Panc1 (cell line): Measurements from ENCODE around the gene LHX2. TPM values are rescaled to one million over a fixed set of nuclear protein-coding genes. Genes with fewer than 3 reads are reported as not detected.
A peak's percentile ranks its signal among the peaks of the same experiment; 100 is the strongest.

ENCODE experiments used
- ATAC-seq: fragments of 200-7000 bp; cut with Tn5 transposase; 2 replicates; pipeline ENCODE4 v1.9.1; 2020; ENCODE audit warnings: mild to moderate bottlenecking, moderate library complexity
- BruUV-seq: library from RNA; stranded (reverse); fragments of 400-500 nt; replicated peaks from 2 replicates; lab custom pipeline; 2021; lab: Mats Ljungman, UMichigan
- CTCF ChIA-PET: fragments of 300-600 bp; sonication (Branson Sonifier 250); formaldehyde crosslinking; loops from one replicate; lab custom pipeline; 2022; ENCODE audit warnings: antibody characterized with exemption; lab: Charles Lee
- POLR2A ChIA-PET: fragments of 300-600 bp; sonication (Branson Sonifier 250); formaldehyde crosslinking; loops from one replicate; lab custom pipeline; 2022; ENCODE audit warnings: antibody characterized with exemption; lab: Charles Lee
- DNase-seq: peaks from one replicate; pipeline ENCODE4 v3.0.0-alpha.2; 2010; ENCODE audit warnings: low read depth, low spot score
- H3K27ac ChIP-seq: 2 replicates; pipeline ENCODE4 v1.5.1; 2011; ENCODE audit warnings: mild to moderate bottlenecking, low read length, inconsistent platforms
- H3K27me3 ChIP-seq: fragments of 200-500 bp; sonication (Bioruptor generic); 2 replicates; pipeline ENCODE4 v1.6.0; 2014; ENCODE audit warnings: low read length, inconsistent platforms; ENCODE audit not compliant: control insufficient read depth, insufficient read depth
- H3K36me3 ChIP-seq: fragments of 200-500 bp; sonication (Bioruptor generic); 2 replicates; pipeline ENCODE4 v1.5.1; 2014; ENCODE audit warnings: inconsistent platforms, mild to moderate bottlenecking, low read length, moderate library complexity; ENCODE audit not compliant: control insufficient read depth, insufficient read depth
- H3K4me1 ChIP-seq: 2 replicates; pipeline ENCODE4 v1.5.1; 2011; ENCODE audit warnings: inconsistent platforms, mild to moderate bottlenecking, low read length, moderate library complexity; ENCODE audit not compliant: control insufficient read depth, insufficient read depth
- H3K4me3 ChIP-seq, 2 experiments: 2 replicates each; pipeline ENCODE4 v1.5.1; 2011 to 2012; ENCODE audit warnings: low read depth in 2 of 2, low read length in 2 of 2, mild to moderate bottlenecking in 2 of 2, inconsistent platforms in 1 of 2, moderate library complexity in 1 of 2
- H3K9me3 ChIP-seq: fragments of 200-500 bp; sonication (Bioruptor generic); 2 replicates; pipeline ENCODE4 v1.5.1; 2014; ENCODE audit warnings: low read depth, mild to moderate bottlenecking, inconsistent platforms, low read length, moderate library complexity; ENCODE audit not compliant: control insufficient read depth, insufficient read depth
- POLR2AphosphoS5 ChIP-seq: IDR thresholded peaks from 2 replicates; pipeline ENCODE4 v1.6.1; 2012; ENCODE audit warnings: mild to moderate bottlenecking, low read depth, low read length, moderate library complexity
- SIN3A ChIP-seq: IDR thresholded peaks from 2 replicates; pipeline ENCODE4 v1.6.1; 2012; ENCODE audit warnings: low read depth, mild to moderate bottlenecking, low read length, moderate library complexity, borderline replicate concordance; ENCODE audit not compliant: insufficient read depth
- TCF7L2 ChIP-seq: IDR thresholded peaks from 2 replicates; pipeline ENCODE4 v1.6.1; 2011; ENCODE audit warnings: mild to moderate bottlenecking, low read depth, low read length, inconsistent platforms
- in situ Hi-C: cut with HindIII; loops from 2 replicates; pipeline ENCODE4 v1.10.0; 2016; ENCODE audit warnings: low sequenced_read_pairs, low pct_unique_long_range_greater_than_20kb
- intact Hi-C: fragments of 100-400 bp; cut with micrococcal nuclease; formaldehyde crosslinking; loops from one replicate; pipeline ENCODE4 v1.10.0; 2022; ENCODE audit not compliant: unreplicated experiment
- total RNA-seq: library from RNA; stranded (reverse); gene quantifications from one replicate; pipeline ENCODE4 v1.2.1, GENCODE V29; 2021; ENCODE audit not compliant: unreplicated experiment
- TF ChIP-seq, protein P1 (sequence below), 2 experiments: IDR thresholded peaks; 2 replicates each; pipeline ENCODE4 v1.6.1; 2011 to 2012; ENCODE audit warnings: low read depth in 2 of 2, control low read depth in 1 of 2, low read length in 1 of 2, mild to moderate bottlenecking in 1 of 2, moderate library complexity in 1 of 2; ENCODE audit not compliant: insufficient read depth in 1 of 2
- TF ChIP-seq, protein P2 (sequence below): fragments of 450-650 bp; IDR thresholded peaks from 2 replicates; pipeline ENCODE4 v1.5.1; 2017; ENCODE audit warnings: mild to moderate bottlenecking

The LHX2 gene
- total RNA-seq, 1 experiment from 2014 or later, result 0.36 TPM

DNA sequence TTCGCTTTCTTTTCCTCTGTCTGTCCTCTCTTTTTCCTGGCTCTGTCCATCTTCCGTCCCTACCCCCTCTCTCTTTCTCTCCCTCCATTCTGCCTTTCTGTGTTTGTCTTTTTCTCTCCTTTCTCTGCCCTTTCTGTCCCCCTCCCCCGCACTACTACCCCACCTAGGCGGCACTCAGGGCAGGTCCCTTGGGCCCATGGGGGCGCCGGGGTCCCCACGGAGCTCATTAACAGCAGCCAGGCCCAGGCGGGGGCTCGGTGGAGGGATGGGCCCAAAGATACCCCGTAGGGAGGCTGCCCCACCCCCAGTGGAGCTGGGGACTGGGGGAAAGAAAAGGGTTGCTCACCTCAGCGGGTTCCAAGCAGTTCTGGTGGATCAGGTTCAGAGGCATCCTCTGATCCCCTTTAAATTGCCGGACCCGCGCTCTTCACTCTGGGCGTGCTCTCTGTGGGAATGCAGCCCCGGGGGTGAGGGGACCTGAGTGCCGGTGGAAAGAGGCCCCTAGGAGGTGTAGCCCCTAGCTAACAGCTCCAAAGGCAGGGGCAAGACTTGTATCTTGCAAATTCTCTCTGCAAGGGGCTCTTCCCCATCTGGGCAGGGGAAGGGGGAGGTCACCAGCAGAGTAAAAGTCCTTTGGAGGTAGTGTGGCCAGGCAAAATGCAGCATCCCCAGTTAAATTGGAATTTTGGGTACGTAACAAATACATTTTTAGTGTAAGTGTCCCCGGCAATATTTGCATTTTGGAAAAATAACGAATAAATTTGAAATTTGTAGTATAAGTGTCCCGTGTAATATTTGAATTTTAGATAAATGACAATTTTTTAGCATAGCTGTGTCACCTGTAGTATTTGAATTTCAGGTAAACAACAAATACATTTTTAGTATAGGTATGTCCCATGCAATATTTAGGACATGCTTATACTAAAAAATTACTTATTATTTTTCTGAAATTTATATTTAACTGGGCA is 7.4 kb downstream of the LHX2 start:
- no peaks in the 10 kb centered on the region for H3K27me3 ChIP-seq
- 0 out of 2 replicates have a peak, but pooled peaks cover 5% of the 10 kb centered on the region for H3K4me1 ChIP-seq
- peak overlapping the region; percentile 33 to 48 for H3K4me3 ChIP-seq
- no peaks in the 10 kb centered on the region for H3K36me3 ChIP-seq
- no peak for DNase-seq
- TF ChIP-seq TCF7L2, result no peak
- no peak for TF ChIP-seq POLR2AphosphoS5
- TF ChIP-seq, protein P1, sequence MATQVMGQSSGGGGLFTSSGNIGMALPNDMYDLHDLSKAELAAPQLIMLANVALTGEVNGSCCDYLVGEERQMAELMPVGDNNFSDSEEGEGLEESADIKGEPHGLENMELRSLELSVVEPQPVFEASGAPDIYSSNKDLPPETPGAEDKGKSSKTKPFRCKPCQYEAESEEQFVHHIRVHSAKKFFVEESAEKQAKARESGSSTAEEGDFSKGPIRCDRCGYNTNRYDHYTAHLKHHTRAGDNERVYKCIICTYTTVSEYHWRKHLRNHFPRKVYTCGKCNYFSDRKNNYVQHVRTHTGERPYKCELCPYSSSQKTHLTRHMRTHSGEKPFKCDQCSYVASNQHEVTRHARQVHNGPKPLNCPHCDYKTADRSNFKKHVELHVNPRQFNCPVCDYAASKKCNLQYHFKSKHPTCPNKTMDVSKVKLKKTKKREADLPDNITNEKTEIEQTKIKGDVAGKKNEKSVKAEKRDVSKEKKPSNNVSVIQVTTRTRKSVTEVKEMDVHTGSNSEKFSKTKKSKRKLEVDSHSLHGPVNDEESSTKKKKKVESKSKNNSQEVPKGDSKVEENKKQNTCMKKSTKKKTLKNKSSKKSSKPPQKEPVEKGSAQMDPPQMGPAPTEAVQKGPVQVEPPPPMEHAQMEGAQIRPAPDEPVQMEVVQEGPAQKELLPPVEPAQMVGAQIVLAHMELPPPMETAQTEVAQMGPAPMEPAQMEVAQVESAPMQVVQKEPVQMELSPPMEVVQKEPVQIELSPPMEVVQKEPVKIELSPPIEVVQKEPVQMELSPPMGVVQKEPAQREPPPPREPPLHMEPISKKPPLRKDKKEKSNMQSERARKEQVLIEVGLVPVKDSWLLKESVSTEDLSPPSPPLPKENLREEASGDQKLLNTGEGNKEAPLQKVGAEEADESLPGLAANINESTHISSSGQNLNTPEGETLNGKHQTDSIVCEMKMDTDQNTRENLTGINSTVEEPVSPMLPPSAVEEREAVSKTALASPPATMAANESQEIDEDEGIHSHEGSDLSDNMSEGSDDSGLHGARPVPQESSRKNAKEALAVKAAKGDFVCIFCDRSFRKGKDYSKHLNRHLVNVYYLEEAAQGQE (IDR thresholded peaks at IDR 0.05; ENCODE audit: insufficient read depth in 1 of 2, low read depth in 2 of 2, low read length in 1 of 2), result no peak
- no peak for TF ChIP-seq SIN3A
- TF ChIP-seq, protein P2, sequence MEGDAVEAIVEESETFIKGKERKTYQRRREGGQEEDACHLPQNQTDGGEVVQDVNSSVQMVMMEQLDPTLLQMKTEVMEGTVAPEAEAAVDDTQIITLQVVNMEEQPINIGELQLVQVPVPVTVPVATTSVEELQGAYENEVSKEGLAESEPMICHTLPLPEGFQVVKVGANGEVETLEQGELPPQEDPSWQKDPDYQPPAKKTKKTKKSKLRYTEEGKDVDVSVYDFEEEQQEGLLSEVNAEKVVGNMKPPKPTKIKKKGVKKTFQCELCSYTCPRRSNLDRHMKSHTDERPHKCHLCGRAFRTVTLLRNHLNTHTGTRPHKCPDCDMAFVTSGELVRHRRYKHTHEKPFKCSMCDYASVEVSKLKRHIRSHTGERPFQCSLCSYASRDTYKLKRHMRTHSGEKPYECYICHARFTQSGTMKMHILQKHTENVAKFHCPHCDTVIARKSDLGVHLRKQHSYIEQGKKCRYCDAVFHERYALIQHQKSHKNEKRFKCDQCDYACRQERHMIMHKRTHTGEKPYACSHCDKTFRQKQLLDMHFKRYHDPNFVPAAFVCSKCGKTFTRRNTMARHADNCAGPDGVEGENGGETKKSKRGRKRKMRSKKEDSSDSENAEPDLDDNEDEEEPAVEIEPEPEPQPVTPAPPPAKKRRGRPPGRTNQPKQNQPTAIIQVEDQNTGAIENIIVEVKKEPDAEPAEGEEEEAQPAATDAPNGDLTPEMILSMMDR, result no peak
- H3K9me3 ChIP-seq, result no peaks in the 10 kb centered on the region
- in situ Hi-C loops (no loop called here), intact Hi-C loops (no loop called here)
- CTCF ChIA-PET, result no interaction called here
- POLR2A ChIA-PET, result no interaction called here
- no peak for ATAC-seq
- no peak overlapping the region for H3K27ac ChIP-seq
- BruUV-seq, result no TSS peak

DNA sequence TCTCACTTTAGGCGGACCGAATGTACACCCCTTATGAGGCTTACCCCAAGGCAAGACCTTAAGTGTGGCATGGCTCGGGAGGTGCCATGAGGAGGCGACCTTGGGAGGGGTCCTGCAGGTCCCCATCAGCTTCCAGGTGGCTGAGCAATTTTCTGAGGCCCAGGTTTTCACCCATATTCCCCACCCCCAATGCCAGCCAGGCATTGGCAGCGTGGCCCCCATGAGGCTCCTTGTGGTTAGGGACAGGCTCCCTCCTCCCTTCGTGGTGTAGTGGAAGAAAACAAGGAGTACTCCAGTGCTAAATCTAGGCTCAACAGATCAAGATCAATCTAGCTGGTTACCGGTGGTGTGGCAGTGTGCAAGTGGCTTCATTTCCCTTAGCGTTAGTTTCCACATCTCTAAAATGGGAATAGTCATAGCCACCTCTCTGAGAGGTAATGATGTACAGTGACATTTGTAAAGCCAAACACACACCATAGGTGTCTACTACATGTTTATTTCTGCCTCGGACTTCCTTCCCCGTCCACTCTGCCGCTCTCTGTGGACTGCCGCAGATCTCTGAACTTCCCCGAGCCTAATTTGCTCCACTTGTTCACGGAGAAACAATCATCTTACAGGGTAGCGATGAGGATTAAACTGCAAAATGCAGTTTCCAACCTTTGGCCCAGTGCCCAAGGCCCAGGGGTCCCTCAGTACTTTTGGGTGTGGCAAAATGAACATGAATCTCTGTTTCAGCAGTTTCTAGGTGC is 8.4 kb downstream of the LHX2 start:
- CTCF ChIA-PET, result no interaction called here
- no TSS peak for BruUV-seq
- DNase-seq, result no peak
- TF ChIP-seq TCF7L2 (no peak), POLR2AphosphoS5 (no peak), SIN3A (no peak)
- TF ChIP-seq, protein P1 (IDR thresholded peaks at IDR 0.05; ENCODE audit: insufficient read depth in 1 of 2, low read depth in 2 of 2, low read length in 1 of 2), result no peak
- TF ChIP-seq, protein P2, result no peak
- Histone ChIP-seq H3K9me3 (no peaks in the 10 kb centered on the region), H3K4me3 (no peak overlapping the region), H3K27me3 (no peaks in the 10 kb centered on the region), H3K27ac (no peak overlapping the region), H3K36me3 (no peaks in the 10 kb centered on the region), H3K4me1 (0 out of 2 replicates have a peak, but pooled peaks cover 5% of the 10 kb centered on the region)
- POLR2A ChIA-PET, result no interaction called here
- no peak for ATAC-seq
- intact Hi-C loops (no loop called here), in situ Hi-C loops (no loop called here)
